Amygdala (tissue), 56 donors: Measurements from ENCODE around the gene AXIN1.

Experiments used
- DNase-seq, 56 donors: peaks; one replicate each; lab custom pipeline; 2025; lab: John Stamatoyannopoulos, UW

AXIN1 gene

GRCh38 chr16:255183-255582 is 97.3 kb downstream of the AXIN1 start:
- no peak for DNase-seq

GRCh38 chr16:254461-254860 is 98.1 kb downstream of the AXIN1 start:
- no peak for DNase-seq

GRCh38 chr16:253833-254232 is 98.7 kb downstream of the AXIN1 start:
- DNase-seq: no peak

GRCh38 chr16:252366-253337 is 99.9 kb downstream of the AXIN1 start:
- DNase-seq: no peak

GRCh38 chr16:249431-249830 is 103.1 kb downstream of the AXIN1 start:
- no peak for DNase-seq

GRCh38 chr16:247027-247426 is 105.5 kb downstream of the AXIN1 start:
- DNase-seq: no peak

GRCh38 chr16:245105-245504 is 107.4 kb downstream of the AXIN1 start:
- no peak for DNase-seq

GRCh38 chr16:243348-243747 is 109.2 kb downstream of the AXIN1 start:
- DNase-seq: no peak

GRCh38 chr16:242281-242680 is 110.2 kb downstream of the AXIN1 start:
- DNase-seq: no peak

- DNase-seq: no peak
Measured at GRCh38 chr16:240559-240958, 112.0 kb downstream of the AXIN1 start.

- peak in 11 of 56 donors; percentile 4 to 38 (median 16) for DNase-seq
Measured at GRCh38 chr16:239948-240277, 112.6 kb downstream of the AXIN1 start.
